Loucy (cell line): ENCODE measurements around the gene MACROD2.

ENCODE experiments used
- H2AFZ ChIP-seq: fragments of 200-600 bp; sonication (generic); 2 replicates; pipeline ENCODE4 v1.6.0; 2016; ENCODE audit warnings: antibody characterized with exemption, mild to moderate bottlenecking, low read length, moderate library complexity
- H3F3A ChIP-seq: fragments of 200-600 bp; 2 replicates; pipeline ENCODE4 v1.6.0; 2016; ENCODE audit warnings: antibody characterized with exemption, low read depth, mild to moderate bottlenecking
- H3K27me3 ChIP-seq: fragments of 200-600 bp; sonication (generic); 2 replicates; pipeline ENCODE4 v1.6.1; 2014; ENCODE audit warnings: low read length, mild to moderate bottlenecking; ENCODE audit not compliant: insufficient read depth, poor library complexity, severe bottlenecking
- H3K36me3 ChIP-seq: fragments of 200-600 bp; sonication (generic); 2 replicates; pipeline ENCODE4 v1.6.1; 2016; ENCODE audit warnings: low read length; ENCODE audit not compliant: insufficient read depth
- H3K4me1 ChIP-seq: fragments of 200-600 bp; sonication (generic); 2 replicates; pipeline ENCODE4 v1.5.1; 2014; ENCODE audit warnings: low read length, mild to moderate bottlenecking; ENCODE audit not compliant: insufficient read depth, poor library complexity, severe bottlenecking
- H3K4me2 ChIP-seq: fragments of 200-600 bp; sonication (generic); 2 replicates; pipeline ENCODE4 v1.6.0; 2014; ENCODE audit warnings: antibody characterized with exemption, low read length, low read depth, mild to moderate bottlenecking; ENCODE audit not compliant: poor library complexity, severe bottlenecking
- H3K4me3 ChIP-seq: fragments of 200-600 bp; sonication (generic); 2 replicates; pipeline ENCODE4 v1.5.1; 2014; ENCODE audit warnings: low read length, mild to moderate bottlenecking, mixed read lengths; ENCODE audit not compliant: poor library complexity, severe bottlenecking
- H3K79me2 ChIP-seq: fragments of 200-600 bp; sonication (generic); 2 replicates; pipeline ENCODE4 v1.6.1; 2014; ENCODE audit warnings: low read length; ENCODE audit not compliant: insufficient read depth
- H3K9ac ChIP-seq: fragments of 200-600 bp; sonication (generic); 2 replicates; pipeline ENCODE4 v1.6.0; 2014; ENCODE audit warnings: mild to moderate bottlenecking, low read depth, low read length, moderate library complexity; ENCODE audit not compliant: poor library complexity, severe bottlenecking
- H3K9me2 ChIP-seq: fragments of 200-600 bp; sonication (generic); replicated peaks from 2 replicates; pipeline ENCODE4 v1.6.1; 2016; ENCODE audit warnings: low read depth, low read length, mixed read lengths
- H3K9me3 ChIP-seq: fragments of 200-600 bp; sonication (generic); 2 replicates; pipeline ENCODE4 v1.6.1; 2014; ENCODE audit warnings: mild to moderate bottlenecking, antibody characterized with exemption, low read length, low read depth; ENCODE audit not compliant: insufficient read depth
- H4K20me1 ChIP-seq: fragments of 200-600 bp; sonication (generic); 2 replicates; pipeline ENCODE4 v1.6.0; 2014; ENCODE audit warnings: antibody characterized with exemption, low read length, mild to moderate bottlenecking; ENCODE audit not compliant: insufficient read depth, poor library complexity, severe bottlenecking
- CTCF ChIP-seq: fragments of 200-600 bp; sonication (generic); conservative IDR thresholded peaks from 2 replicates; pipeline ENCODE4 v1.5.1; 2014; ENCODE audit warnings: mild to moderate bottlenecking, antibody characterized with exemption, low read length
- EZH2phosphoT487 ChIP-seq: fragments of 200-600 bp; IDR thresholded peaks from 2 replicates; pipeline ENCODE4 v1.6.1; 2018; ENCODE audit warnings: antibody characterized with exemption, mild to moderate bottlenecking, moderate library complexity, borderline replicate concordance

Gene MACROD2

GRCh38 chr20:15692570-15692969 is 1697.3 kb downstream of the MACROD2 start:
- Histone ChIP-seq H3K4me1 (no peaks in the 10 kb centered on the region), H3K4me2 (no peak overlapping the region), H3K9ac (no peak overlapping the region), H3K4me3 (no peak overlapping the region), H3F3A (no peaks in the 10 kb centered on the region), H3K79me2 (no peaks in the 10 kb centered on the region), H3K27me3 (no peaks in the 10 kb centered on the region), H3K9me2 (no peaks in the 10 kb centered on the region), H2AFZ (no peak overlapping the region), H4K20me1 (no peaks in the 10 kb centered on the region), H3K9me3 (0 out of 2 replicates have a peak, but pooled peaks cover 3% of the 10 kb centered on the region), H3K36me3 (no peaks in the 10 kb centered on the region)
- no peak for TF ChIP-seq EZH2phosphoT487
- TF ChIP-seq CTCF, result no peak

- Histone ChIP-seq H2AFZ (no peak overlapping the region), H4K20me1 (no peaks in the 10 kb centered on the region), H3K36me3 (no peaks in the 10 kb centered on the region), H3K9ac (no peak overlapping the region), H3K4me3 (no peak overlapping the region), H3K27me3 (no peaks in the 10 kb centered on the region), H3K9me3 (no peaks in the 10 kb centered on the region; the same call in 1 of the 2 replicates), H3K4me2 (no peak overlapping the region), H3K9me2 (no peaks in the 10 kb centered on the region), H3K79me2 (no peaks in the 10 kb centered on the region), H3F3A (no peaks in the 10 kb centered on the region), H3K4me1 (no peaks in the 10 kb centered on the region)
- TF ChIP-seq CTCF (no peak), EZH2phosphoT487 (no peak)
Observed at GRCh38 chr20:15699431-15700146, 1704.3 kb downstream of the MACROD2 start.

GRCh38 chr20:15700147-15700765 is 1704.9 kb downstream of the MACROD2 start:
- H3K9ac ChIP-seq, result no peak overlapping the region
- H3K79me2 ChIP-seq, result no peaks in the 10 kb centered on the region
- no peak overlapping the region for H3K4me3 ChIP-seq
- no peaks in the 10 kb centered on the region for H4K20me1 ChIP-seq
- no peaks in the 10 kb centered on the region for H3K36me3 ChIP-seq
- no peaks in the 10 kb centered on the region for H3K27me3 ChIP-seq
- TF ChIP-seq EZH2phosphoT487, result no peak
- TF ChIP-seq CTCF, result no peak
- no peaks in the 10 kb centered on the region for H3K9me2 ChIP-seq
- no peaks in the 10 kb centered on the region; the same call in 1 of the 2 replicates for H3K9me3 ChIP-seq
- no peak overlapping the region for H2AFZ ChIP-seq
- no peak overlapping the region for H3K4me2 ChIP-seq
- H3K4me1 ChIP-seq, result no peaks in the 10 kb centered on the region
- H3F3A ChIP-seq, result no peaks in the 10 kb centered on the region
